ENCODE data around the gene CRYBG2. TPM values are rescaled to one million over a fixed set of nuclear protein-coding genes. Genes with fewer than 3 reads are reported as not detected.

Gene CRYBG2
- total and polyA plus RNA-seq, 2 of the 8 experiments (the other 6 are each of a cell fraction or from before 2014, with no cell fraction given), result 14.2 to 17.0 TPM

GRCh38 chr1:26399034-26399433, 45.1 kb upstream of the CRYBG2 start (continued):
- no peak for TF ChIP-seq CHD7 (IDR thresholded peaks at IDR 0.05; ENCODE audit: insufficient replicate concordance, low read length)
- no peak for TF ChIP-seq TBP (IDR thresholded peaks at IDR 0.05; ENCODE audit: low read depth, low read length)
- no peak for TF ChIP-seq RNF2 (IDR thresholded peaks at IDR 0.05; ENCODE audit: borderline replicate concordance, low read depth, low read length, missing control alignments, poor library complexity, severe bottlenecking)
